Activated CD8-positive, alpha-beta memory T cell treated with anti-CD3 and anti-CD28 coated beads, Interleukin-2, amount 50 U/mL, for 48 hours (primary cell): ENCODE results near the gene PDZD2.
"Not testable (repeated sequence)": the region's sequence is repeated elsewhere in the genome, so short reads cannot be mapped to it uniquely, and the experiment has no call there.

Experiments
- DNase-seq: peaks from one replicate; pipeline ENCODE4 v3.0.0-alpha.2; 2020

Gene PDZD2

DNA sequence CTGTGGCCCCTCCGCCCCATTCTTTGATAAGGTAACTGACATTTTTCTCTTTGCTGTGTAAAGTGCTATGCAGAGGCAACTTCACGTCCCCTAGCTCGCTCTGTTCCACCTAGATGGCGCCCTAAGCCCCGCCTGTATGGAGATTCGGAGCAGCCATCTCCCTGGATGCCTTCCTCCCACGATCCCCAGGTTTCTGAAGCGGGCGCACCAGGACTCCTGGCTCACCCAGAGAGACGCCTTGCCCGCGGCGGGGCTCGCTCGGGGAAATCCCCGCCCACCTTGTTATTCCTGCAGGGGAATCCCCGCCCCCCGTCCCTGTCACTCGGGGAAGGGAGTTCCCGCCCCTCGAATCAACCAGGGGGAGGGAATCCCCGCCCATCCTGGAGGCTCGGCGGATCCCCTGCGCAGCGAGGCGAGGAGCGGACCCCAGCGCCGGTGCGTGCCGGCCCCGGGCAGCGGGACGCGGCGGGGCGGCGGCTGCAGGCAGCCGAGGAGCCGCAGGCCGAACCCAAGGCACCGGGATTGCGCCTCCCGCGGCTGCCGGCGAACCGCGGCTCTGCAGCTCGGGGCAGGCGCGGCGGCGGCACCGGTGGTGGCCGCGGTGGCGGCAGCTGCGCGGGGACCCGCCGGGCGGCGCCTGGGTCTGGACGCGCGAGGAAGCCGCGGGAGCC, at the start of gene PDZD2:
TSS of gene PDZD2 (plus strand) at position 384 of the 671 bp plus-strand sequence.
- DNase-seq: peak; percentile 82

GRCh38 chr5:31593665-31594064, 45.3 kb upstream of the PDZD2 start:
- no peak for DNase-seq

DNA sequence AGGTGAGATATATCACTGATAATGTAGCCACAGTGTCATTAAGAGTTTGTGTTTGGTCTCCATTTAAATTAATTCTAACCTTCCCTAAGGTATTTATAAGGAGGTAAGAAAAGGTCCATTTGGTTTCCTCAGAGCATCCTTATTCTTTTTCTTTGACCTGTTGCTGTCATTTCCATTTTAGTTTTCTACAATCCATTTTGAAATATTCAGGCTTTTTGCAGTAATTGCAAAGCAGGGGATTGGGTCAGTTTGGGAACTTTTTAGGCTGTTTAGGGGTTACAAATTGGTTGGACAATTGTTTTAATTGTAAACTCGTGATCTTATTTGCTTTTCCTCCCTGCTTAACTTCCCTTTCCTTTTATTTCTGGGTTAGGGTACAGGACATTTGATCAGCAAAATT, 42.6 kb upstream of the PDZD2 start:
- no peak for DNase-seq

DNA sequence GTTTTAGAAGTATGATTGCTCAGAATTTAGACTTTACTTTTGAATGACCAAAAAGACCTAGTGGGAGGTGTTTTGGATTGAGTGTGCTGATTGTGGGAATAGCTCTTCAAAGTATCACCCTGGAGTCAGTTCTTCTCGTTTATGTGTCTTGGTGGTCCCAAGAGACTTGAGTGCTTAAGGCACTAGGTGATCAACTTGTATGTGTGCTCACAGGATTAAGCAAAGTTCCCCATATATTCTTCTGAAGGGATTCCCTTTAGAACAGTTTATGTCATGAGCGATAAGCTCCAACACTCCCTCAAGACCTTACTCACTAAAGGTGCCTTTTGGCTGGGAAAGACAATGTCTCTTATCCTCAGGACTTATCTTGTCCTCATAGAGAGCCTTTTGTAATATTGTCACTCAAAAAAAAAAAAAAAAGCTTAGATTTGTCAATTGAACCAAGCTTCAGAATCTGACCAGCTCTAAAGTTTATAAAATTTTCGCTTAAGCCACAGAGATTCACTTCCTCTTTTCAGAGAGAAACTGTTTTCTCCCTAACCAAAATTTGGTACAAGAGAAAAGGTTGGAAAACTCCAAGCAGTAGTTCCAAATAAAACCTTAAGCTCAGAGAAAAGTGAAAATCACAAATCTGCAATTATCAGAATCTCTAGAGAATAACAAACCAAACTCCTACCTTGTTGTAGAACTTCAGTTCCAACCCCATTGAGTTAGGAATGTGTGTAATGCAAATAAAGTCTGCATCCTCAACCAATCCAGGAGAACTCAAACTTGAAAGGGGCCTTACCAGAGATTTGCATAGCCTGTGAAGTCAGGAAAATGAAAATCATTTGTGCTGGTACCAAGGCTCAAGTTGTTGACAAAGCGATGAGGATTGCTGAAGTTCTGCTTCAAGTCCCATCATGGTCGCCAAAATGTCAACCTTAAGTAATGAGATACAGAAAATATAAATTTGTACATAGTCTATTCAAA, 40.0 kb upstream of the PDZD2 start:
- DNase-seq: no peak

GRCh38 chr5:31602305-31602704, 36.6 kb upstream of the PDZD2 start:
- not testable (repeated sequence) for DNase-seq

DNA sequence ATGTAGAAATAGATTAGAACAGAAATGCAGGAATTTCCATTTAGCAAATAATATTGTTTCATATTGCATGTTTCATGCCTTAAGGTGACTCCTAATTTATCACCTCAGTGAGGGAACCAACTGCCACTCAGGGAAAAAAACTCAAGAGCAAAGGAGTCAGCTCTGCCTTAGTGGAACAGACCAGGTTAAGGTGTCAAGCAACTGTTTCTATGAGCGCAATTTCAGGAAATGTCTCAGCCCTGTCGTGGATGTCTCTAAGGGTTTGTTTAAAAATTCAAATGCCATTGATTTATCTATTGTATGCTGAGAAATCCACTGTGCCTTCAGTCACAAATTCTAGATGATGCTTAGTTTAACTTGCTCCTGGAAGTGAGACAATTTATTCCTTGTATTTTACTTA, 34.7 kb upstream of the PDZD2 start:
- DNase-seq: no peak

GRCh38 chr5:31604644-31605043, 34.3 kb upstream of the PDZD2 start:
- DNase-seq: no peak

DNA sequence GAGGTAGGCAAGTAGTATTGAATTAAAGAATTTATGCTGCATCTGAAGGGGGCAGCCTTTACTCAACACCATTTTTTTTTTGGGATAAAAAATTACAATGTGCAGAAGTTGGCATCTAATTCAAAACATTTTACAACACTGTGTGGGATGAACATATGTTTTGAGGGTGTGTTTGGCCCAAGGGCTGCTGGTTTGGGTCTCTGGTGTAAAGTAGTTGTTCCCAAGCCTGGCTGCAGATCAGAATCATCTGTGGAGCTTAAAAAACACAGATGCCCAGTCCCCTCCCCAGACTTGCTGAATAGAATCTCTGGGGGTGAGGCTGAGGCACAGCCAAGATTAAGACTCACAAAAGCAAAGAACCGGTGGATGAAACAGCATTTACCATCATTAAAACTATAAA, 33.0 kb upstream of the PDZD2 start:
- no peak for DNase-seq

- DNase-seq: no peak
Measured at GRCh38 chr5:31607546-31607945, 31.4 kb upstream of the PDZD2 start.

DNA sequence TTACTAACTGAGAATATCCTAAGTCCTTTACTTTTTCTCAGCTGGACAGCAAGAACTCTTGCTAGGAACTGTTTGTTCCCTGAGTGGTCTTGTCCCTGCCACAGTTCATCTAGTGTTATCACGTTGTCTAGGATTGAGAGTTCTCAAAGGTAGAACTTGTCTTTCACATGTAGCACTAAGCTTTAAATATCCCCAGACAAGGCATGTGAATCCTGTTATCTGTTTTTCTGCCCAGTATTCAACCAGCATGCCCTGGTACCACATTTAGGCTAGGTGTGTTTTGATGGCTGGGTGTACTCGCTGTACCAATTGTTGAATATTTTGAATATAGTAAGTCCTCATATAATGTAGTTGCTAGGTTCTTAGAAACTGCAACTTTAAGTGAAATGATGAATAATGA, 27.9 kb upstream of the PDZD2 start:
- no peak for DNase-seq

- no peak for DNase-seq
Measured at GRCh38 chr5:31613651-31614050, 25.3 kb upstream of the PDZD2 start.

DNA sequence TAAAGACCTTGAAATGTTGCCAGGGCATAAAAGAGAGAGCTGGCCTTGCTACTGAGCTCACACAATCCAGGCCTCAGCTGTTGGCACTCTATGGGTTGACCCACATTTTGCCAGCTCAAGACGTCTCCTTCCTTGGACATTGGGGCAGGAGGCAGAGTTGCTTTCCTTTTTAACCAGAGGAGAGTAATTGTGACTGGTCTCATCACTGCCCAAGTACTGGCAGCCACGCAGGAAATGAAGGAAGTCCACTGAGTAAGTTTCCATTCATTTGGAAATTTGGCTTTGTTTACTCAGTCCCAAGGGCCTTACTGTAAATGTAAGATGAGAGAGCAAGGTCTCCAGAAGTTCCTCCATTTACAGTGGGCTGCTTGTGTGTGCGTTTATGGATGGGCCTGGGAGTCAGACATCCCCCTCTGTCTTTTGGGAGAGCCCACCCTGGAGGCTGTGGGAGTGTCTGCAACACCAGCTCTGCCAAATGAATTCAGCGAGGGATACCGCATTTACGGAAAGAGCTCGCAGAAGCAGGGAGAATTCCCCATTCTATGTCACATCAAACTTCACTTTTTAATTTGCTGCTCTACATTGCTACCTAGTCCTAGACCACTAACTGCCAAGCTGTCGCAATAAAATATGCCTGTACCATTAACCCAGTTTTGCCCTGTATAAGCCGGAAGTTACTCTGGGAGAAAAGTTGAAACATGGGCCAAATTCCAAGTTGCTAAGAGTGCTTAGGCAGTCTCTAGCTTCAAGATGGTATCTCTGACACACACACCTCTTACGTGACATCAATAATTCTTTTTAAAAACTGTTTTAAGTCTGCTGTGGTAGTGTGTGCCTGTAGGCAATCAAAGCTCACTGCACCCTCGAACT, 24.5 kb upstream of the PDZD2 start:
- DNase-seq: no peak

- DNase-seq: no peak
Measured at GRCh38 chr5:31617867-31618266, 21.1 kb upstream of the PDZD2 start.

- no peak for DNase-seq
Measured at GRCh38 chr5:31620026-31620425, 18.9 kb upstream of the PDZD2 start.

DNA sequence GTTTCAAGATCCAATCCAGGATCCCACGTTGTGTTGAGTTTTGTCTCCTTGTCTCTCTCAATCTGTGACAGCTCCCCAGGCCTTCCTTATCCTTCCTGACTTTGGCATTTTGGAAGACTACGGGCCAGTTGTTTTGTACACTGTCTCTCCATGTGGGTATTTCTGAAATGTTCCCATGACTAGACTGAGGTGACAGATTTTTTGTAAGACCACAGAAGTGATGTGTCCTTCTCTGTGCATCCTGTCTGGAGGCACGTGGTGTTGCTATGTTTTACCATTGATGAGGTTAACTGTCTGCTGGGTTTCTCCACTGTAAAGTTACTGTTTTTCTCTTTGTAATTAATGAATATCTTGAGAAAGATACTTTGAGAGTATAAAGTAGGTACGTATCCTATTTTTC, 15.7 kb upstream of the PDZD2 start:
- DNase-seq: no peak

DNA sequence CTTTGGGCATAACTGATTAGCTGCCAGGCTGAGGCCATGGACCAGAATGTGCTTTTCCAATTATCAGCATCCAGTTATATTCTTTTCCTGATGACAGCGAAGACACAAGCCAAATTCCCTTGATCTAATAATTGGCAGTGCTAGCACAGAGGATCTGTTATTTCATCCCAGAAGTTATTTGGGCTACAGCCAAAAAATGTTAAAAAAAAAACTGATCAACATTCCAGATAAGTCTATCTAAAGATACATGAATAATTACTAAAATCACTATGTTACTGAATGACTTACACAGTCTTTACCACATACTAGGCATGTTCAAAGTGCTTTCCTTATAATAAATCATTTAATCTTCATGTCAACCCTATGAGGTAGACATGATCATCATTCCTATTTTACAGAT, 13.5 kb upstream of the PDZD2 start:
- no peak for DNase-seq

DNA sequence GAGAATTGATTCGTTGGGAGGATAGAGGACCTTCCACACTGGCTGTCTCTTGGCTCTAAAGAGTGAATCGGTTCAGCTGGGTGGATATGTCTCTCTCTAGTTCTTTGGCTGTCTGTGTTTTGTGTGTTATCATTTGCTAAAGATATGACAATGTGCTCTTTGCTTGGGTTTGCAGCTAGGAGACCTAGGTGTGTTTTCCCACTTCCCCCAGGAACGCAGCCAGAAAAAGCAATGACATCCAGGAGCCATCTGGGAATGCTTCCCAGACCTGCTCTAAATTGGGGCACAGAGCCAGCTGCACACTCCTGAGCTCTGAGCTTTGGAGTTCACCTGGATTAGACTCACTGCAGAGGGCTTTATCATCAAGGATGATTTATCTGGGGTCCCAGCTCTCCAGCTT, 12.8 kb upstream of the PDZD2 start:
- no peak for DNase-seq

- no peak for DNase-seq
Measured at GRCh38 chr5:31626604-31627234, 12.2 kb upstream of the PDZD2 start.

DNA sequence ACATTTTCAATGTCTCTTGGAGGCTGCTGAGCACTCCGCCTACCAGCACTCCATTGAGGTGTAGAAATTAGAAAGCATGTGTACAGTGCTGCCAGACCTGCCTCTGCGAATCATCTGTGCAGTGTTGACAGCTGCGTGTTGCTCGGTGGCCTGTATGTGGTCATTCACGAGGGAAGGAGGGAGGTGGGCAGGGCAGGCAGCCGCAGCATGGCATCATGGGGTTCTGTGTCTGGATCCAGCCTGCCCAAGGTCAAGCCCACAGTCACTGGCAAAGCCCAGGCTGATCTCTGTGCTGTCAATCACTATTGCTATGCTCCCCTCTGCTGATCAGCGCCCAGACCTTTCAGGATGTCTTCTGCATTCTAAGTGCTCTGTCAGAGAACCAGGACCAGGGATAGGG, 8.0 kb upstream of the PDZD2 start:
- DNase-seq: no peak

DNA sequence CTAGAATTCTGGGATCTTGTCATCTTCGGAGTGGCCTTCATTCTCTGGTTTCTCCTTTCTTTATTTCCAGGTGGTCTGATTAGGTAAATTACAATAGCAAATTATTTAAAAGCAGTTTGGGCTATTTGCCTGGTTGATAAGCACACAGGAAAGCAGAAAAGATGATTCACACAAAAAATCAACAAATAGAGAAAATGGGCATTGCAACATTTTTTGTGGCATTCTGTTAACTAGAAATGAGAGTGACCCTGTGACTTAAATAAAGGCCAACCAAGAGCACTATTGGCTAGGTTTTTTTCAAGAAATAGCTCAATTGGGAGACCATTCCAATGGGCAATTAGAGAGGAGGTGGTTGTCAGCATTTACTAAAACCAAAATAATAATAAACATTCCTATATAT, 6.5 kb upstream of the PDZD2 start:
- no peak for DNase-seq

GRCh38 chr5:31635446-31635845, 3.5 kb upstream of the PDZD2 start:
- no peak for DNase-seq

DNA sequence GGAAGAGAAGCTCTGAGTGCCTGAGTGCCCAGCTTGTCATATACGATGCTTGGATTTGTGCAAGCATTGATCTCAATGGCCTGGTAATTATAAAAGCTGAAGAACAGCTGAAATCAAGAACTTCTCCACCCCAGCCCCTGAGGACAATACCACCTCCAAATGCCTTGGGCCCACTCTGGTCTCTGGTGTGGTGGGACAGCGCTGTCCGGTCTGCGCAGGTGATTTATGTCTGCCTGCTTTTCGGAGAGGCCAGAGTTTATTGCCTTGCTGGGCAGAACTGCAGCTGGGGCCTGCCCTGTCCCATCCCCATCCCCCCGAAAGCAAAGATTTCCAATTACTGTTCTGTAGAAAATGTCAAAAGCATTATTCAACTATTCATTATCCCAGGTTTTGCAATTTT, 1.1 kb upstream of the PDZD2 start:
- no peak for DNase-seq

DNA sequence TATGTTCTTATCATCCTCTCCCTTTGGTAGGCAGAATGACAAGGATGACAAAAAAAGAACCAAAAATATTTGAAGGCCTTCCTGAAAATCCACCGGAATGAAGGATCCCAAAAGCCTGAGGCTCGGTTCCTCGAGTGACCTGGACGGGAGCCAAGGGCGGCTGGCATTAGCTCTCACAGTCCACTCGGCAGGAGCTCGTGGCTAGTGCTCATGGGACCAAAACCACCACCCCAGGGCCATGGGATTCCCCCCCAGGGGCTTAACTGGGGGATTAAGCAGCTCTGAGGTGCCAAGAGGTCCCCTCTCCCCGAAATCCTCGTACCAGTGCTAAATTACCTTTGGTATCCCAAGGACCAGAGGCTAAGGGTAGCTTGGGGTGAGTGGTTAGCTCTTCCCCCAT, 586 bp upstream of the PDZD2 start:
- no peak for DNase-seq
